ENCODE data around the gene HSPA6. TPM values are rescaled to one million over a fixed set of nuclear protein-coding genes. Genes with fewer than 3 reads are reported as not detected.

The HSPA6 gene
- total and polyA plus RNA-seq, 8 donors = 0.45 to 2.9 (median 0.67) TPM; not detected in 2

- no peak for DNase-seq
- no peaks in the 10 kb centered on the region for H3K9me3 ChIP-seq
- intact Hi-C loops (cut with DNase I; ENCODE audit: low total_unique reads) = loop anchor here (10.0 kb wide), 1 partner anchor 263 kb away; the partner anchor contains the start of gene DUSP12
- no peak overlapping the region for H3K27ac ChIP-seq
- 69 to 79% (median 75%) methylated on average over 13 of the region's 13 CpGs for WGBS, 5 donors
- H3K4me1 ChIP-seq = peaks cover 0 to under 1% (median 0%) of the 10 kb centered on the region in 4 donors
- H3K4me3 ChIP-seq = no peak overlapping the region
- TF ChIP-seq POLR2AphosphoS5 (IDR thresholded peaks at IDR 0.05) (no peak), POLR2A (IDR thresholded peaks at IDR 0.05) (no peak), EP300 (IDR thresholded peaks at IDR 0.05) (no peak)
- TF ChIP-seq, protein P1, sequence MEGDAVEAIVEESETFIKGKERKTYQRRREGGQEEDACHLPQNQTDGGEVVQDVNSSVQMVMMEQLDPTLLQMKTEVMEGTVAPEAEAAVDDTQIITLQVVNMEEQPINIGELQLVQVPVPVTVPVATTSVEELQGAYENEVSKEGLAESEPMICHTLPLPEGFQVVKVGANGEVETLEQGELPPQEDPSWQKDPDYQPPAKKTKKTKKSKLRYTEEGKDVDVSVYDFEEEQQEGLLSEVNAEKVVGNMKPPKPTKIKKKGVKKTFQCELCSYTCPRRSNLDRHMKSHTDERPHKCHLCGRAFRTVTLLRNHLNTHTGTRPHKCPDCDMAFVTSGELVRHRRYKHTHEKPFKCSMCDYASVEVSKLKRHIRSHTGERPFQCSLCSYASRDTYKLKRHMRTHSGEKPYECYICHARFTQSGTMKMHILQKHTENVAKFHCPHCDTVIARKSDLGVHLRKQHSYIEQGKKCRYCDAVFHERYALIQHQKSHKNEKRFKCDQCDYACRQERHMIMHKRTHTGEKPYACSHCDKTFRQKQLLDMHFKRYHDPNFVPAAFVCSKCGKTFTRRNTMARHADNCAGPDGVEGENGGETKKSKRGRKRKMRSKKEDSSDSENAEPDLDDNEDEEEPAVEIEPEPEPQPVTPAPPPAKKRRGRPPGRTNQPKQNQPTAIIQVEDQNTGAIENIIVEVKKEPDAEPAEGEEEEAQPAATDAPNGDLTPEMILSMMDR (IDR thresholded peaks at IDR 0.05) = no peak
- H3K36me3 ChIP-seq = no peaks in the 10 kb centered on the region
- H3K27me3 ChIP-seq = peaks cover 0 to 74% (median 14%) of the 10 kb centered on the region in 3 donors
Observed at GRCh38 chr1:161481624-161482392, 42.5 kb upstream of the HSPA6 start.

GRCh38 chr1:161482610-161483009, 41.7 kb upstream of the HSPA6 start:
- no peak overlapping the region for H3K4me3 ChIP-seq
- H3K36me3 ChIP-seq = no peaks in the 10 kb centered on the region
- WGBS, 5 donors = 51 to 68% (median 54%) methylated on average over 6 of the region's 6 CpGs
- DNase-seq = no peak
- H3K27ac ChIP-seq = no peak overlapping the region
- H3K4me1 ChIP-seq = peaks cover 0 to 8% (median 5%) of the 10 kb centered on the region in 4 donors
- TF ChIP-seq EP300 (IDR thresholded peaks at IDR 0.05) (no peak), POLR2AphosphoS5 (IDR thresholded peaks at IDR 0.05) (no peak), POLR2A (IDR thresholded peaks at IDR 0.05) (no peak)
- TF ChIP-seq, protein P1 (IDR thresholded peaks at IDR 0.05) = no peak
- peaks cover 0 to 66% (median 14%) of the 10 kb centered on the region in 3 donors for H3K27me3 ChIP-seq
- H3K9me3 ChIP-seq = no peaks in the 10 kb centered on the region
- intact Hi-C loops (cut with DNase I; ENCODE audit: low total_unique reads) = loop anchor here (10.0 kb wide), 1 partner anchor 262 kb away; the partner anchor contains the start of gene DUSP12

GRCh38 chr1:161483361-161483760, 41.0 kb upstream of the HSPA6 start:
- Histone ChIP-seq H3K27me3 (peaks cover 0 to 61% (median 14%) of the 10 kb centered on the region in 3 donors), H3K4me3 (no peak overlapping the region), H3K36me3 (no peaks in the 10 kb centered on the region), H3K27ac (no peak overlapping the region), H3K4me1 (peaks cover 0 to 12% (median 5%) of the 10 kb centered on the region in 4 donors), H3K9me3 (no peaks in the 10 kb centered on the region)
- intact Hi-C loops (cut with DNase I; ENCODE audit: low total_unique reads) = loop anchor here (10.0 kb wide), 1 partner anchor 261 kb away; the partner anchor contains the start of gene DUSP12
- TF ChIP-seq EP300 (IDR thresholded peaks at IDR 0.05) (no peak), POLR2A (IDR thresholded peaks at IDR 0.05) (no peak), POLR2AphosphoS5 (IDR thresholded peaks at IDR 0.05) (no peak)
- TF ChIP-seq, protein P1 (IDR thresholded peaks at IDR 0.05) = no peak
- DNase-seq = no peak
- WGBS, 5 donors = 70 to 80% (median 74%) methylated on average over 3 of the region's 3 CpGs

GRCh38 chr1:161484613-161485012, 39.7 kb upstream of the HSPA6 start:
- peaks cover 0 to 60% (median 14%) of the 10 kb centered on the region in 3 donors for H3K27me3 ChIP-seq
- TF ChIP-seq POLR2A (IDR thresholded peaks at IDR 0.05) = no peak
- TF ChIP-seq, protein P1 (IDR thresholded peaks at IDR 0.05) = peak in 2 of 7 experiments; percentile 3 to 18
- H3K9me3 ChIP-seq = no peaks in the 10 kb centered on the region
- no peak overlapping the region for H3K27ac ChIP-seq
- H3K4me1 ChIP-seq = peaks cover 0 to 12% (median 5%) of the 10 kb centered on the region in 4 donors
- H3K4me3 ChIP-seq = no peak overlapping the region
- 74 to 86% (median 77%) methylated on average over 2 of the region's 2 CpGs for WGBS, 5 donors
- H3K36me3 ChIP-seq = no peaks in the 10 kb centered on the region
- intact Hi-C loops (cut with DNase I; ENCODE audit: low total_unique reads) = loop anchor here (10.0 kb wide), 1 partner anchor 260 kb away; the partner anchor contains the start of gene DUSP12
- no peak for DNase-seq
